ENCODE data around the gene SLC2A1.
A peak's percentile ranks its signal among the peaks of the same experiment; 100 is the strongest.

The SLC2A1 gene

DNA sequence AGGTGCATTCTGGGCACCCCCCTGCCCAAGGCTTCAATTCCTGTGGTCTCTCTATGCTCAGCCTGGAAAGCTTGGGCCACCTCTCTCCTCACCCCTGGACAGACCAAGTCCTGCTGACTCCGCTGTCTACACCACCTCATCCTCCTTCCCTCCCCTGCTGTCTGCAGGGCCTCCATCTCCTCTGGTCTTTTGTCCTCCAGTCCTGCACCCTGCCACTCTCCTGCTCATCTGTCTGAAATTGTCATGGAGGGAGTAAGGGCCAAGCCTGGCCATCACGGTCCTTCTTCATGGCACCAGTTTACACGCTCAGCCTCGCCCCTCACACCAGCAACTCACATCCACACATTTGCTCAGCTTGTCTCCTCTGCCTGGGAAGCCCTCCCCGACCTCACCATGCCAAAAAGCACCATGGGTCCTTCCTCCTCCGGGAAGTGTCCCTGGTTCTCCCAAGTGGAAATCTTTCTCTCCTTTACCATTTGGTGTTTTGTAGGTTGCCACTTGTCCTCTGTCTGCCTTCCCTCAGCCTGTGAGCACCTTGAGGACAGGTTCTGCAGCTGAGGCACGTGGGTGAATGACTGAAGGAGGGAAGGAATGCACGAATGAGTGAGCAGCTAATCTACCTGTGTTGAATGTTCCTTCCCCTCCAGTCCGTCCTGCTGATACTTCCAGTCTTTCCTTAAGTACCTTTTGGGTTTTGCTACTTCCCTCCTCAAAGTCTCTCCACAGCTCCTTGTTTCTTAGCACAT is 2.1 kb upstream of the SLC2A1 start:
- no peak for DNase-seq (ENCODE audit: low read depth)

DNA sequence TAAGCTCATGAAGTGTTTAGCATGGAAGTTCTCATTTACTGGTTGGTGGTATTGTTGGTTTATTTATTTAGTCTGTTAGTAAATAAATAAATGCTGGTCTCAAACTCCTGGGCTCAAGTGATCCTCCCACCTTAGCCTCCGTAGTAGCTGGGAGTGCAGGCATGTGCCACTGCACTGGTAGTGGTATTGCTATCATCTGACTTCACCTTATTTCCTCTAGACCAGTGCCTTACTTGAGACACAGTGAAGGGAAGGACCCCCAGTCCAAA is 1.4 kb upstream of the SLC2A1 start:
- no peak for DNase-seq (ENCODE audit: low read depth)

DNA sequence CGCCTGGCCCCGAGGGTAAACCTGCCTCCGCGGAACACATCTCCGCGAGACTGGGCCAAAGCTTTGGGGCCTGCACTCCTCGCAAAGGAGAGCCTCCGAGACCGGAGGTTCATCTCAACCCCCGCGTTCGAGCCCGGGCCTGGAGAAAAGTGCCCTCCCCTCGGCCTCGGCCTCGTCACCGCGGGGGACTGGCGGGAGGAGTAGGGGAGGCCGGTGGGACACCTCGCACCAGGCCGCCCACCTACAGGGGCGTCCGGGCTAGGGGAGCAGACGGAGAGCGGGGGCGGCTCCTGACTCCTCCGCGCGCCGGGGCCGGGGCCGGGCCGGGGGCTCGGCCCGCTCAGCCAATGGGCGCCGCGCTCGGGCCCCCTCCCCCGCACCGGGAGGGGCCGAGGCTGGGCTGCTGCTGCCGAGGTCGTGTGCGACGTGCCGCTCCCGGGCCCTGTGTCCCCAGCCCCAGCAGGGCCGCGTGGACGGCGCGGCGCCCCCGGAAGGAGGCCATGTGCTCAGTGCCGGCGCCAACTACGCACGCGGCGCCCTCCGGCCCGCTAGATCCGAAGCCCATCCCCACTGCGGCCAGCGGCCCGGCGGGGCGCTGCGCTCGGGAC is 684 bp downstream of the SLC2A1 start:
- DNase-seq (ENCODE audit: low read depth) = peak; percentile 62

DNA sequence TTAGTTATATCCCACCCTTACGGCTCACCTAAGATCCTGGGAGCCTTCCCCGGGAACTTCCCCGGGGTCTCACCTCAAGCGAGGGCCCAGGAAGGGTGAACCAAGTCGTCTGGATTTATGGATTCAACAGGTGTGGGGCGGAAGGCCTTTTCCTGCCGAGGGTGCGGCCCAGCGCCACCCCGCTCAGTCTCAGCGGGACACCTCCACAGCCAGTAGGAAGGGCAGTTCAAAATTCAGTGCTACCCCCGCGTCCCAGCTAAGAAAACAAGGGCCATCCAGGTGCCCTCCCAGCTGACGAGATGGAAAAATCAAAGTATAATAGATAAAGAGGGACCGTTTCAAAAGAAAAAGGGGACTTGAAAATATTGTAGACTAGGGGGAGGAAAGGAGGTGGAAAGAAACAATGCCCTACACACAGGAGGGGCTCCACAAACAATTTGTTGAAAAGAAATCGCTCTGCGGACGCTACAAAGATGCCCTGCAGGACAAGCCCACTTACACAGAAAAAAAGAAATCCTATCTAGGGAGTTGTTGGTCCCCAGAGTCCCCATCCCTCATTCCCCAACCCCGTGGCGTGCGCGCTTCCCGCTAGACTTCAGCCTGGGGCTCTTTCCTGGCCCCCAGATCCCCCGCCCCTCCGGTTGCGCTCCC is 1.3 kb downstream of the SLC2A1 start:
- no peak for DNase-seq (ENCODE audit: low read depth)

DNA sequence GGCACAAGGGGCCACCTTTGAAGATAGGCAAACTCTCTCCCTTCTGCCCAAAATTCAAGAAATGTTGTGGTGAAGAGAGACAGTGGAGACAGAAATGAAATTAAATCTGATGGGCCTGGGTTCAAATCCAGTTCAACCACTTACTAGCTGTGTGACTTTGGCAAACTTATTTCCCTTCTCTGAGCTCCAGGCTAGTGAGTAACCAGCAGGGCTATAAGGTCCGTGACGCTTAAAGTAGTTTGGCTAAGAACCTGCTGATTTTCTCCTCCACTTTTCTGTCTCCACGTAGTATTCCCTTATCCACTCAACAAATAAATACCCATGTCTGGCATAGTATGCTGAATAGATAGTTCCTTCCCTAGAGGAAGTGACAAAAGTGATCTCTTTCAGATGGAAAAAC is 1.9 kb downstream of the SLC2A1 start:
- no peak for DNase-seq (ENCODE audit: low read depth)

DNA sequence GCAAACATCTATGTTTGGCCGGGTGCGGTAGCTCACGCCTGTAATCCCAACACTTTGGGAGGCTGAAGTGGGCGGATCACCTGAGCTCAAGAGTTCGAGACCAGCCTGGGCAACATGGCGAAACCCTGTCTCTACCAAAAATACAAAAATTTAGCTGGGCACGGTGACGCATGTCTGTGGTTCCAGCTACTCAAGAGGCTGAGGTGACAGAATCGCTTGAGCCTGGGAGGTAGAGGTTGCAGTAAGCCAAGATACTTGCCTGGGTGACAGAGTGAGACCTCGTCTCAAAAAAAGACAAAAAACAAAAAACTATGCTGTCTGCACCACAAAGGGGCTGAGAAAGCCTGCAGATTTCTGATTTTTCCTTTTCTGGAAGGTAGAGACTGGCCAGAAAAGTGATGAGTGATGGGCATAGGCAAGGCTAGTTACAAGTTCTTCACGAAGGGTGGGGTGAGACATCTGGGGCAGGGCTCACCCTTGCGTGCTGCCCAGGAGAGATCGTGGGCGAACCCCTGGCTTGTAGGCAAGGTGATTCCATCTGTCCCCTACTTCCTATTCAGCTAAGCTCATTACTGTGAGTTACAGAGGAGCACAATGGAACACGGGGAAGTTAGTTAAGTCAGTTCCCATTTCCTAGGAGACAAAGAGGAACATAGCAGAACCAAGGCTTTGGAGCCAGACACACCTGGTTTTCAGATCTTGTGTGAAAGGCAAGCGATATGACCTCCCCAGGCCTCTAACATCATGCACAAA is 3.2 kb downstream of the SLC2A1 start:
- no peak for DNase-seq (ENCODE audit: low read depth)

DNA sequence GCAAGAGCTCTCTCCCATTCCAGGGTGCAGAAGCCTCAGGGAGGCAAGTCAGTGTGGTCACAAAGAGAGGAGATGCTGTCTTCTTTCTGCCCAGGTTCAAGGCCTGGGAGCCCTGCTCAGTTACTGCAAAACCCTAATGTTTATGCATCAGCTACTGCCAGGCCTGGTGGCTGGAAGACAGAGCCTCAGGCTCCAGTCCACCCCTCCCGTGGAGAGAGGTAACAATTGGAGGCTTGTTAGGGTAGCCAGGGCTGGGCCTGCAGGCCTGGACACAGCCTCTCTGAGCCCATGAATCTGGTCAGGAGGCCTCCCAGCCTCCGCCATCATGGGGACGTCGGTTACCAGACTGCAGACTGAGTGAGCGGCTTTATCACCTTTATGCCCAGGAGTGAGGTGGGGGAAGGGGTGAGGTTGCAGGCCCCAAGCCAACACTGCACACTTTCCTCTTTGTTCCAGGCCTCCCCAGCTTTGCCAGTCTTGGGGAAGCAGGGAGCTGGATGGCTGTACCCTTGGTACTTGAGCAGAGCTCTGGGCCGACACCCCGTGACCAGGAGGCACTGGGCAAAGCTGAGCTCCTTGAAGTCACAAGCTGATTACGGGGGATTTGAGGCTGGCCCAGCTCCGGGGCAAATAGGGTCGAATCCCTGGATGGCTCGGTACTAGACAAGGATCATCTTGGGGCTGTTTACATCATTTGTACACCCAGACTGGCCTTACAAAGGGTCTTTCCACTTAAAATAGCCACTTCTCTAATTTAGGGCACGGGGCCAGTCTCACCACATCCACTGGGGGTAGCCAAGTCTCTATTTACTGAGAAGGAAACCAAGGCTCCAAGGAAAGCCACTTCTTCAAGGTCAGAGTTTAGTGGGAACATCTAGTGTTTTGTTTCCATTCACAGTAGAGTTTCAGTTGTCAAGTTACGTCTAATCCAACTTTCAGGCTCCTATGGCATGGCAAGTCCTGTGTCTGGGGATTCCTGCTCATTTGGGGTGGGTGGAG is 5.2 kb downstream of the SLC2A1 start:
- no peak for DNase-seq (ENCODE audit: low read depth)

DNA sequence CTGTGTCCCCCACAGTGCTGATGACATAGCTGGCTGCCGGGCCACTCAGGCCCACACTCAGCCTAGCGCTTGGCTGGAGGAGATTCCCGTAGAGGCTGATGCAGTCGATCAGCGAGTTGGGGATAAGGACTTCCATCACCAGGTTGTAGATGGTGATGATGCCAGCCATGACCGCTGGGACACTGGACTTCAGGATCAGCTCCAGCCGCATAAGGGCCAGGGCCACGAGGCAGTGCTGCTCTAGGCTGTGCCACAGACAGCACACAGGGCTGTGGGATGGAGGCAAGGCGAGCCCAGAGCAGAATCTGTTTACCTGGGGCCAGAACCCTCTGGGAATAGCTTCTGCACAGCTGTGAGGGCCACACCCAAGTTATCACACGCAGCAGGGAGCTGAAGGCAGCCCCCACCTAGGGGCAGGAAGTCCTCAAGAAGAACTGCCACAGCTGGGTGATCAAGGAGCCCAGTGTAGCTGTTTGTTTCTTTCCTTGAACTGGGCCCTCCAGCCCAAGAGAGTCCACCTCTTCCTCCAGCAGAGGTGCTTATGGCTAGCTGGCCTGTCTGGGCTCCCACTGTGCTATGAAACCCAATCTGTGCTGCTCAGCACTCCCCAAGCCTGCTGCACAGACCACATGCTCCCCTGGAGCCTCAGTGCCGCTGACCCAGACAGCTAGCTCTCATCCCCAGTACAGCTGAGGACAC is 6.2 kb downstream of the SLC2A1 start:
- DNase-seq (ENCODE audit: low read depth) = peak; percentile 72

DNA sequence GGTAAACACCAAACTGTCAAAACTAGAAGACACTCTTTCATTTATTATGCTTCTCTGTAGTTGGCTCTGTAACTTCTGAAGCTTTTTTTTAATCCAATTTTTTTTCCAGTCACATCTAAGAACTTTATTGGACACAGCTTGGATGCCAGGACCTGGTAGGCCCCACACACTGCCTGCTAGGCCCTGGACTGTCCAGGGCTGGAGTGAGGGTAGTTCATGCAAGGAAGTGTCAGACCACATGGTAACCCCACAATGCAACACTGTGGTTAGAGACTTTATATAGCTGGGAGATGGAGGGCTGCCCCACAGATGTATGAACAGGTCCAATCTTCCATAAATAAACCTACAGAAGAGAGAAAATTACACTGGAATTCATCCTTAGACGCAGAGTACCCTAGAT is 7.1 kb downstream of the SLC2A1 start:
- DNase-seq (ENCODE audit: low read depth) = no peak

DNA sequence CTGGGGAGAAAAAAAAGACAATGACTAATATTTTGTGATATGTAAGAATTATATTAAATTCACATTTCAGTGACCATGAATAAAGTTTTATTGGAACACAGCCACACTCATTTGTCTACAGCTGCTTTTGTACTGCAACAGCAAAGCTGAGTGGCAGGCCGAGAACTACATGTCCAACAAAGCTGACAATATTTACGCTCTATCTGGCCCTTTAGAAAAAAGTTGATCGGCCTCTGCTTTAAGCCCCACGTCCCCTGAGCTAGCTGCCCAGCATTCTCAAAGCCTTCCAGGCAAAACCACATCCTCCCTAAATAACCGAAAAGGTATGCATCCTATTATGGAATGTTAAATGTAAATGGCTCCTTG is 8.6 kb downstream of the SLC2A1 start:
- peak; percentile 72 for DNase-seq (ENCODE audit: low read depth)

DNA sequence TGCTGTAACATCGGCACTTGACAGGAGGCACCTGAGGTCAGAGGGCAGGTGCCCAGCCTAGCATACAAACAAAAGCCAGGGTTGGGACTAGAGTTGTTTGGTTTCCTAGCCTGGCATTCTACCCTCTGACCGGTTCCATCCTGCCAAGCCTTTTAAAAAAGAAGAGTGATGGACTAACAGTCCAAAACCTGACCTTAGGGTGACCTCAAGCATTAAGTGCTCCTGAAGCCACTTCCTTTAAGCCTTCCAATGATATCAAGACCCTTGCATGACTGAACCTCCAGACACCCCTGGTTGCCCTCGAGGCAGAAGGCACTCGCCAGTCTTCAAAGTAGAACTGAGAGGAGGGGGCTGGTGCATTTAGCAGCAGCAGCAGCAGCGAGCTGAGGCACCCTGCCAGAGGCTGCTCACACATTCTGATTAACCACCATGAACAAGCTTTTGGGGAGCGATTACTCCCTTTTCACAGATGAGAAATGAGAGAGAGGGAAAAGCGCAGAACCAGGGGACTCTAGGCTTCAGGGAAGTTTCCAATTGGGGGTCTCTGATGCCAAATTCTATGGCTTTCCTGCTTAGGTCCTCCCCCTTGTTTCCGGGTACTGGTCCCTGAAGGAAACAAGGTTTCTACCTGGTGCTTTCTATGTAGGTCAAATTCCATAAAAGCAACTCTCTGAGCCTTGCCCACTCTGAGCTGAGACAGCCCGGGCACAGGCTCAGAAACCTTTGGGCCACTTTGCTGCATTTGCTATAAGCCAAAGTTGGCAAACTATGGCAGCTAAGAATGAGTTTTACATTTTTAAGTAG is 9.2 kb downstream of the SLC2A1 start:
- DNase-seq (ENCODE audit: low read depth) = no peak

DNA sequence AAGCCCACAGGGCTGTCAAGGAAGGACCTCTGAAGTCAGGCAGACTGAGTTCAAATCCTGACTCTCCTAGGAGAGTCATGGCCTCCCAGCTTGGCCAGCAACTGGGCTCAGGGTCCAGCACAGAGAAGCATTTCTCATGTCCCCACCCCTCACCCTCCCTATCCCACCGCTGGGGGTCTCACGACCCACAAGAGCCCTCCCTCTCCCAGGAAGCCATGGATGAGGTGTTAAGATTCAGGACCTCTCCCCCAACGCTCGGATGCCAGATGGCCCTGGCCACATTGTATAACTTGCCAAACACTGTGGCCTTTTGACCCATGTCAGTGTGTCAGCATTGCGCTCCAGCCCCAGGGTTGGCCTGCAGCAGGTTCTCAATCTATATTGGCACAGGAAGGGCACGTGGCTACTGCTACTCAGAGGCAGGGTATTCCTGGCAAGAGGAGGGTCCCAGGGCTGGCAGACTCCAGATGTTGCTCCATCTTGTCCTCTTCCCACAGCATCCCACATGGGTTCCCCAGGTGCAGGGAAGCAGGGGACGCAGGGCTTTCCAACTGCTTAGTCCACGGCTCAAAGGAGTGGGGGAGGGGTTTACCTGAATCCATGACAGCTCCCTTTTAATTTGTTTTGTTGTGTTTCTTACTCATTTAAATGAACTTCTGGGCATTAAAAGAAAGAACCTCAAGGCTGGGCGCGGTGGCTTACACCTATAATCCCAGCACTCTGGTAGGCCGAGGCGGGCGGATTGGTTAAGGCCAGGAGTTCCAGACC is 10.5 kb downstream of the SLC2A1 start:
- DNase-seq (ENCODE audit: low read depth) = no peak

DNA sequence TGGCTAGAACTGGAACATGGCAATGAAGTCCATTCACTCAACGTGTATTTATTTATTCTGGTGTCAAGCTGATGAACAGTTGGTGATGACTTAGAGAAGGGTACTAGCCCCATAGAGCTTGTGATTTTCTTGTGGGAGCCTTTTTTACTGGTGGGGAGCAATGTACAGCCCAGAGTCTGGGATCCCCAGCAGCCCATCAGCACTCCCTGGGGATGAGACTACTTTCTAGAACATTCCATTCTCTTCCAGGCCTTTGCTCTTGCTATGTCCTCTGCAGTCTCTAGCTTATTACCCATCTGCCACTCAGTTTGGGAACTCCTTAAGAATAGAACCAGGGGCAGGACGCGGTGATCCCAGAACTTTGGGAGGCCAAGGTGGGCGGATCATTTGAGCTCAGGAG is 11.6 kb downstream of the SLC2A1 start:
- DNase-seq (ENCODE audit: low read depth) = no peak

DNA sequence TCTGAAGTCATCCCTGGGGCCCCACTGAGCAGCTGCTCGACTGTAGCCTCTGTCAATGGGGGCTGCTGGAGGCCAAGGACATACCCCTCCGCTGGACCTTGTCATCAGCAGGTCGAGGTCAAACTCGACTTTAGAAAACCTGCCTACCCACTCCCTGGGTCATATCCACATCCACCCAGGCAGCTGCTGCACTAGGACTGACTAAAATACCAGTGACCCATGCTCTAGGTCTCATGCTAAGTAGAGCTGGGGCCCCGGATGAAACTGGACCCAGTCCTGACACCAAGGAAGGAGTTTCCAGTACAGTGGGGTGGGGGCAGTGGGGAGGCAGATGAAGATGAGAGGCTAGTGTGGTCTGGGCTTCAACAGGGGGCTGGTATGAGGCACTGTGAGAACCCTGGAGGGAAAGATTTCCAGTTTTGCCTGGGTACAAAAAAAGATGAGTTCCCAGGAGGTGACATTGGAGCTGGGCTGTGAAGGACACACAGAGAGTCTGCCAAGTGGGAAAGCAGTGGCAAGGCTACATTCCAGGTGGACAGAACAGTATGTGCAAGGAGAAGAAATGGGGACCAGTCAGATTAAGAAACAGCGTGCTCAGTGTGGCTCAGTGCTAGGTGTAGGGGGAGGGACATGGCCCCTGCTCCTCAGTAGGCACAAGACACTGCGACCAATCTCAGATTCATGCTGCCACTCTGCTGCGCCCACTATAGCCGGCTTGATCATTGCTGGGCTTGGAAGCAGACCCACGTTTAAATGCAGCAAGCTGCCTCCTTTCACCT is 12.4 kb downstream of the SLC2A1 start:
- no peak for DNase-seq (ENCODE audit: low read depth)

DNA sequence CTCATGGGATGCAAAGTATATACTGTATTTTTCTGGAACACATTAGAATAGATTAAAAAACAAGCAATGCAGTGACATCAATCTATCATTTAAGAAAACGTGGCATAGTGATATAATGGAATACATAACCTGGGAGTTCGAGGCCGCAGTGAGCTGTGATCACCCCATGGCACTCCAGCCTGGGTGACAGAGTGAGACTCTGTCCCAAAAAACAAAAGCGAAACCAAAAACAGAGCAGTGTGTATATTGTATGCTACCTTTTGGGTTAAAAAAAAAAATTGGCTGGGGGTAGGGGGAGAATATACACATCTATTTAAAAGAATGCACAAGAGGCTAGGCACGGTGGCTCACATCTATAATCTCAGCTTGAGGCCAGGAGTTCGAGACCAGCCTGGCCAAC is 13.5 kb downstream of the SLC2A1 start:
- DNase-seq (ENCODE audit: low read depth) = no peak

DNA sequence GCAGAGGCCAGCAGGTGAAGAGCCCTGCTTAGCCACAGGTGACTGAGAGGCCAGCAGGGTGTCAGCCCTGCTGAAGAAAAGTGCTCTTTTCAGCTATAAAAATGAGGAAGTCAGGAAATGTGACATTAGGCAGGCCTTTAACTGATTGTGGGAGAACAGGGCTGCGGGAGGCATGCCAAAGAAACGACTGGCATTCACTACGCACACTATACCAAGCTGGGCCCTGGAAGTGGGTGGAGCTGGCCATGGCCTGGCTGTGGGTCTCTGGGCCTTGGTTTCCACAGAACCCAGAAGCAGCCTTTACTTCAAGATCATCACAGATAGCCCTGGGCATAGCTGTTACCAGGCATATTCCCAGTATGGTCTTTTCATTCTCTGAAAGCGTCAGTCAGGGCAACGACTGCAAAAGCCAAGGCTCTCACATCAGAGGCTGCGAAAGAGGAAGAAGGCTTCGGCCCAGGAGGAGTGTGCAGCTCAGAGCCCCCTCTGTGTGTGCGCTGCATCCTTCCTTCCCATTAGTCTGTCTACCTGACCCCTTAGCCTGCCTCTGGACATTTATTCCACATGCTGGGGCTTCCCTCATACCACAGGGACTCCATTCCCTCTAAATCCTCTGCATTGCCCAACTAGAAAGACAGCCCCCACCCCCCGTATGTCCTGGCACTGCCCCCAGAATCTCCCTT is 14.3 kb downstream of the SLC2A1 start:
- DNase-seq (ENCODE audit: low read depth) = no peak

DNA sequence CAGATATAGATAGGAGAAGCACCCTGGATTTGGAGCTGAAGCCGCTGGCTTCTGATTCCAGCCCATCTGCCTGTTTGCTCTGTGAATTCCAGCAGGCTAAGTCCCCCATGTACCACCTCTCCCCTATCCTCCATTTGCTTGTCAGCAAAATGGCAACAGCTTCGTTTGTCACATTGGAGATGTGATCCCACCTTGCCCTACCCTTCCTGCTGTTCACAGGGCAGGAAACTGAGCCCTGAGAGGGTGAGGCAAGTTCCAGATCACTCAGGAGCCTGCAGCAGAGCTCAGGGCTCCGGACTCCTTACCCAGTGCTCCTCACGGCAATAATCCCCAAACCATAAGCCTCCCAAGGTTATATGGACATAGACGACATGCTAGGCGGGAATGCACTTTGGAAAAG is 14.9 kb downstream of the SLC2A1 start:
- no peak for DNase-seq (ENCODE audit: low read depth)

DNA sequence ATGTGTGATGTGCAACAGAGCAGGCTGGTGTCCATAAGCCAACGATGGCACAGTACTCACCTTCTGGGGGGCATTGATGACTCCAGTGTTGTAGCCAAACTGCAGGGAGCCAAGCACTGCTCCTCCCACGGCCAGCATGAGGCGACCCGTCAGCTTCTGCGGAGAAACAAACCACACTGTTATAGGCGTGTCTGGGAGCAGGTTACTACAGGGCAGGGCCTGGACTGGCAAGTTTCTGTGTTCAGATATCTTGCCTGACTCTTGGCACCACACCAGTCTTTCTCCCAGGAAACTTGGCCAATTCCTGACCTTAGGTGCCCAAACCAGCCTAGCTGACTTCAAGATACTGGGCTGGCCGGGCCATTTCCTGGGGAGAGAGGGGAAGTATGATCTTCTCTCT is 15.5 kb downstream of the SLC2A1 start:
- DNase-seq (ENCODE audit: low read depth) = no peak
